Measurements from ENCODE around the gene ODF2L.
"Not testable (repeated sequence)": the region's sequence is repeated elsewhere in the genome, so short reads cannot be mapped to it uniquely, and the experiment has no call there.

The ODF2L gene

DNA sequence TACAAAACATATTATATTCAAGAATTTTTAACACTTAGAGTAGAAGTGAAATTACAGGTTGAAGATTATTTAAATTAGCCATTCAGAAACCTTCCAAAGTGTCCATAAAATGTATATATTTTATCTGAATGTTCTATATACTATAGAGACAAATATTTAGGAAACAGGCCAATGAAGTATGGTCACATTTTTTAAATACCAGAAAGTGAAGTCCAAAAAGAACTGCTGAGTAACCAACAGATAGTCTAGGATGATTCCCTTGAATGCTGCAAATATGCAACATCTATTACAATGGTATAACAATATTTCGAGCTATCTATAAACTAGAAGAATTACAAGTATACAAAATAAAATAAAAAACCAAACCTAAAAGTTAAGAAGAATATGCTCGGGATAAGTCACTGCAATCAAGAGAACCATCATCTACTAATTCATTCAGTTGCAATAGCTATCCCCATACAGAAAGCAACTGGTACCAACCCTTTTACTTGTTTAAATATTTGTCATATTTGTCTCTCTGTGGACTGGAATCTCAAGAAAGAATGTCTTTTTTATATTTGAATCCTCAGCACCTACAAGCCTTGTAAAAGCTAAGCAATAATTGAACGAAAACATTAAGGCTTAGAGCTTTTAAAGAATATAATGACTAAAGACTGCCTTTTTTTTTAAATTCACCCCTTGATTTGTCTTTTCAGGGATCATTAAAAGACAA, 8.1 kb downstream of the ODF2L start:
- DNase-seq: no peak

DNA sequence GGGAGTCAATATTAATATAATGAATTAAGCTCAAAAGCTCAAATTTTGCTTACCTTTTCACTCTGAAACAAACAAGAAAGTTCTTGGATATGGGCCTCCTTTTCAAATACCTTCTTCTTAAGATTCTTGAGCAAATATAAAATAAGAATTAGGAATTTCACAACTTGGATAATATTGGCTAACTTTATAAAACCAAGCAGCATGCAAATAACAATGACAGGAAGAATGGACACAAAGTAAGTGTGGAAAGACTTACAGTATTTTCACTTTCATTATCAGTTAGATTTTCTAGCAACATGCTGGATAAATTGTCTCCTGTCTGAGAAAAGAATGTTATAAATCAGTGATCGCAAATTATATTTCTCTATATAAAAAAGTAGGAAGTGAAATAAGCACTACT, 13.2 kb downstream of the ODF2L start:
- no peak for DNase-seq

DNA sequence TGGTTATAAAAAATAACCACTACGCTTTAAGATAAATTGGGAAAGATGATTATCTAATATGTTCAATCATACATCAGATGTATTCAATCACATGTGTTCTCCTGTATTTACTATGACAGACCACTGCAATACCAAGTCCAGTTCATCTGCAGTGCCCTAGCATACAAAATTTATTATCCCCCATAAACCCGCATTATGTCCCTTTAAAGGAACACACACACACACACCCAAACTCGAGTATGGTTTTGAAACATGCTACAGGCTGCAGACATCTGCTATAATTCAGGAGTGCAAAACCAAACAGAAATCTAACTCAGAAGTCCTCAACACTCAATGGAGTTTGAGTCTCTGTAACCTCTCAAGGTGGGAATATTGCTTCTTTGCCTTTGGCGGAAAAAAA, 14.9 kb downstream of the ODF2L start:
- no peak for DNase-seq

DNA sequence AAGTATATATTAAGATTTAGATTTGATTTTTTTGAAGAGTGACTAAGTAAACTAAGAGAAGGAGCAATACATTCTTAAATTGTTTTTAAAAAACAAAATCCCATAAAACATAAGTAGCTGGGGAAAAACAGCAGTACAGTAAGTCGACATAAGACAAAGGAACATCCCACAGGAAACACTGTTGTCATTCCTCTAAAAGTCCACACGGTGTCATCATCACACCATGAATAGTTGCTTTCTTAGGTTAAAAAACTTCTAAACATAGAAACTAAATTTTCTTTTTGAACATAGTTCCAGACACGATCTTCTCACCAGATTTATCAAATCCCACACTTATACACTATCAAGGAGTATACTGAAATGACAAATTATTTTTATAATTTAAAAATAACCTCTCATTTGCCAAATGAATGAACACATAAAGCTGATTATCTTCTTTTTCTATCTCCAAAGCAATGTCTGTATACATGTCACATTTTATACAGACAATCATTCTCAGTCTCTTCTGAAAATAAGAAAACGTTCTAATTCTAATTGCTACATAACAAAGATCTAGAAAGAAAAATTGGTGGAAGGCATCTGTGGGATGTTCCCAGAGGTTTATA, 15.8 kb downstream of the ODF2L start:
- peak; percentile 47 for DNase-seq

DNA sequence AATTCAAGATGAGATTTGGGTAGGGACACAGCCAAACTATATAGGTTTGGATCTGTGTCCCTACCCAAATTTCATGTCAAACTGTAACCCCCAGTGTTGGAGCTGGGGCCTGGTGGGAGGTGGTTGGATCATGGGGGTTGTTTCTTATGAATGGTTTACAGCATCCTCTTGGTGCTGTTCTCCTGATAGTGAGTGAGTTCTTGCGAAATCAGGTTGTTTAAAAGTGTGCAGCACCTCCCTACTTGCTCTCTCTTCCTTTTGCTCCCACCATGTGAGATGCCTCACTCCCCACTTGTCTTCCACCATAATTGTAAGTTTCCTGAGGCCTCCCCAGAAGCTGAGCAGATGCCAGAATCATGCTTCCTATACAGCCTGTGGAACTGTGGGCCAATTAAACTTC, 17.3 kb downstream of the ODF2L start:
- no peak for DNase-seq

DNA sequence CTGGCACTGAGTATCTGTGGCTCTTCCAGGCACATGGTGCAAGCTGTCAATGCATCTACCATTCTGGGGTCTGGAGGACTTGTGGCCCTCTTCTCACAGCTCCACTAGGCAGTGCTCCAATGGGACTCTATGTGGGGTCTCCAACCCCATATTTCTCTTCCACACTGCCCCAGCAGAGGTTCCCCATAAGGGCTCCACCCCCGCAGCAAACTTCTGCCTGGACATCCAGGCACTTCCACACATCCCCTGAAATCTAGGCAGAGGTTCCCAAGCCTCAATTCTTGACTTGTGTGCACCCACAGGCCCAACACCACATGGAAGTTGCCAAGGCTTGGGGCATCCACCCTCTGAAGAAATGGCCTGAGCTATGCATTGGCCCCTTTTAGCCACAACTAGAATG, 18.8 kb downstream of the ODF2L start:
- DNase-seq: no peak

DNA sequence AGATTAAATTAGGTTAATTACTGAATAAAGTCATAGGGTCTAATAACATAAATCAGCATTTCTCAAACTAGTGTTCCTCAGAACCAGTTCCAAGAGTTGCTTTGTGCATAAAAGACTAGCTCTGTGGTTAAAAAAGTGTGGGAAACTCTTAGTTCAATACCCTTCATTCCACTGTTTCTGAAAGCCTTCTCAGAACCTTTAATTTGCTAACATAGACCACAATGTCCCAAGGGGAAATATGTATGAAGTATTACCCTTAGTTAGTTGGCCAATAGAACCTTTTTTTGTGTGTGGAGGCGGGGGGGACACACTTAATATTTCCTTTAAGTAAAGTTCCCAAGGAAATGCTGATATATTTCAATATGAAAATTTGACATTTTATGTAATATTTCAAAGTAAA, 20.4 kb downstream of the ODF2L start:
- no peak for DNase-seq

DNA sequence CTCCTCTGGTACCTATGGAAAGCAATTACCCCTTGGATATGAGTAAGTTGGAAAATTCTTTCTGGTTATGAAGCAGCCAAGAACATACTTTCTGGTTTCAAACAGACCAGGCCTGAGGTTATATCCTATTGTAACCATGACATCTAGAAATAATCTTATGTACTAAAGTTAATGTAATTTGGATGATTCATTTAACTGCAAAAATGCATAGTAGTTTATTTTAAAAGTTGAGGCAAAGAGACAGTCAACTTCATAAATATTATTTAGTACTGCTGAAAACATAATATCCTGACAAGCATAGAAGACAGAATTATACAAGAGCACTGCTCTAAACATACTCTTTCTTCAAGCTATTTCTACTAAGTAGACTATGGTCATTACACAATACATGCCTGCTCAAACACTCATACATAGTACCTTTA, 25.5 kb downstream of the ODF2L start:
- DNase-seq: no peak

DNA sequence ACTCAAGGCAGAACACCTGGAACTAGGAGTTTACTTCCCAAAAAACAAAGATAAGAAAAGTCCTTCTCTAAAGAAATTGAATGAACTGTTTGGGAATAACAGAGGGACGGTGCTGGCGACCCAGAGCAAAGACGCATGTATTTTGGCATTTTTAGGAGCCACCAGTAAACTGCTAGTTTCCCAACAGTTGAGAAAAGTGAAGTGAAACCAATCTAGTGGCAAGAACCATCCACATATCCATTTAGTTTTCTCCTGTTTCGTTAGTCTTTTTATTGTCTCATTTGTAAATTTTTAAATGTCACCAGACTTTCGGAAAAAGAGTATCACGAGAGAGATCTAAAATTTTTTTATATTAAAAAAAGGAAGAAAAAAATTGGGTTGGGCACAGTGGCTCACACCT, 30.2 kb downstream of the ODF2L start:
- no peak for DNase-seq

DNA sequence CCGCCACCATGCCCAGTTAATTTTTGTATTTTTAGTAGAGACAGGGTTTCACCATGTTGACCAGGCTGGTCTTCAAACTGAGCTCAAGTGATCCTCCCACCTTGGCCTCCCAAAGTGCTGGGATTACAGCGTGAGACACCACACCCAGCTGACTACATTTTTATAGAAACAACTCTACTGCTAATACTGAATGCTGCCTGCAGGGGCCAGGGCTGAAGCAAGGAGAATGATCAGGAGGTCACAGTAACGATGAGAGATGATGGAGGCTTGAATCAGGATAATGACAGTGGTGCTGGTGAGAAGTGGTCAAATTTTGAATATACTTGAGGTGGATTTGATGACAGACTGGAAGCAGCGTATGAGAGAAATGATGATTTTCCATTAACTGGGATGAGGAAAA, 33.3 kb downstream of the ODF2L start:
- no peak for DNase-seq

DNA sequence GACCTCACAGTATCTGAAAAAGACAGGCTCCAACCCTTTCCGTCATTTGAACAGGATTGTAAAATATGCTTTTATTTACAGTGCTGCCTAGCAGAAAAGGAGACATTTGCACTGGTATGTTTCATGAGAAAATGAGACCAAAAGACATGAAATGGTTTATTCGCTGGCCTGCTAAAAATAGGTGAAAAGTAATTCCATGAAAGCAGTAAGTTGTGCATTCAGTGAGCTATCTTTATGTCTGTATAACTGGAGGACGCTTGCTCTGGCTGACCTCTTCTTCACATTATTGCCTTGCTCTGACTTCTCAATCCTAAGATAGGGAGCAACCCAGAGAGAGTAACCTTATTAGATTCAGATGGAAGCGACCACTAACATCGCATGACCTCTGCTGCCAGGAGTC, 38.3 kb downstream of the ODF2L start:
- no peak for DNase-seq

DNA sequence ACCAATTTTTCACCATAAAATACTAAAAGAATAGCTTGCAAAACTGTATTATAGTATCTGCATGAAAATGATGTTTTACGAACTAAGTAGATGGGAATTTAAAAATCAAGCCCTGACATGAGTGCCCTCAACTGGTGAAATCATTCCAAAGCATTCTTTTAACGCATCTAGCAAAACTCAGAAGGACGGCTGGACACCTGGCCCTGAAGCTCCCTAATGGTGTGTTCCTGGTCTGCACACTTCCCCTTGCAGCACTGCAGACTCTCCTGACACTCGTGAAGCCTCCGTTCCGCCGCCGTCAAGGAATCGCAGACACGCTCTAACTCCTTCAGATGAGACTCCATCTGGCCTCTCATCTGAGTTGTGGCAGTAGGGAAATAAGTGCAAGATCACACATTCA, 39.9 kb downstream of the ODF2L start:
- DNase-seq: no peak

DNA sequence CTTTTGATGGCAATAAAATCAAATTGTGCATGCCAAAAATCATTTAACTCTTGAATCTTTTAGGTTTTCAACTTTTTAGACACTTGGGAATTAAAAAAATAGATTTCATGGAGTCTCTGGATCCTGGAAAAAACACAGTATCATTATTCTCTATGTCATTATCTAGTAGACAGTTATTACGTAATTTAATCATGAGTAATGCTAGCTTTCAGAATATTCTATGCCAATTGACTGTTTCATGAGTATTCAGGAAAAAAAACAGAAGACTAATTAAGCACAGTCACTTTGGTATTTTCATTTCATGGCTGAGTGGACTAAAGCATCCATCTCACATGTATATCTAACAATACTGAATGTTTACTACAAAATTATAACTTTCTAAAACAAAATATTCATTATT, 44.0 kb downstream of the ODF2L start:
- DNase-seq: no peak

DNA sequence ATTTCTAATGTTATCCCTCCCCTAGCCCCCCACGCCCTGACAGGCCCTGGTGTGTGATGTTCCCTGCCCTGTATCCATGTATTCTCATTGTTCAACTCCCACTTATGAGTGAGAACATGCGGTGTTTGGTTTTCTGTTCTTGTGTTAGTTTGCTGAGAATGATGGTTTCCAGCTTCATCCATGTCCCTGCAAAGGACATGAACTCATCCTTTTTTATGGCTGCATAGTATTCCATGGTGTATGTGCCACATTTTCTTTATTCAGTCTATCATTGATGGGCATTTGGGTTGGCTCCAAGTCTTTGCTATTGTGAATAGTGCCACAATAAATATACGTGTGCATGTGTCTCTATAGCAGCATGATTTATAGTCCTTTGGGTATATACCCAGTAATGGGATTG, 45.9 kb downstream of the ODF2L start:
- not testable (repeated sequence) for DNase-seq

DNA sequence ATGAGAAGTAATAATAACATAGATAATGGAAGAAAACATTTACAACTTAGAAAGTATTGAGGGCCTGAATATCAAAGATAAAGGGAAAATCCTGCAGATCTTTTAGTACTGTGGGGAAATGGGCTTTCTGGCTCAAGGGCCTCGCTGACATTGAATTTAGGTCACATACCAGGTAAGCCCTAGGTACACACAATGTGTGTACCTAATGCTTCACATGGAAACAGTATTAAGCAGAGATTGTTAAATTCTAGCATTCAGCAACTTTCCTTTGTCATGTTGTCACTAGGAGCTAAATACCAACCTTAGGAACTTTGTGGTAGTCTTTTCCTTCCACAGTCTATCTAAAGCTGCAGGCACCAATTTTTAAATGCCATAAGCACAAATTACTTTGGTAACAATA, 49.7 kb downstream of the ODF2L start:
- no peak for DNase-seq

DNA sequence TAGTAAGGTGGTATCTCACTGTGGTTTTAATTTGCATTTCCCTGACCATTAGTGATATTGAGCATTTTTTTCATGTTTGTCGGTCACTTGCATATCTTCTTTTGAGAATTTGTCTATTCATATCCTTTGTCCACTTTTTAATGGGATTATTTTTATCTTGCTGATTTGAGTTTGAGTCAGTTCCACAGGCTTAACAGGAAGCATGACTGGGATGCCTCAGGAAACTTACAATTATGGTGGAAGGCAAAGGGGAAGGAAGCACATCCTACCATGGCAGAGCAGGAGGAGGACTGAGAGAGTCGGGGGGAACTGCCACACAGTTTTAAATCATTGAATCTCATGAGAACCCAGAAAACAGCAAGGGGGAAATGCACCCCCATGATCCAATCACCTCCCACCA, 51.1 kb downstream of the ODF2L start:
- DNase-seq: no peak

DNA sequence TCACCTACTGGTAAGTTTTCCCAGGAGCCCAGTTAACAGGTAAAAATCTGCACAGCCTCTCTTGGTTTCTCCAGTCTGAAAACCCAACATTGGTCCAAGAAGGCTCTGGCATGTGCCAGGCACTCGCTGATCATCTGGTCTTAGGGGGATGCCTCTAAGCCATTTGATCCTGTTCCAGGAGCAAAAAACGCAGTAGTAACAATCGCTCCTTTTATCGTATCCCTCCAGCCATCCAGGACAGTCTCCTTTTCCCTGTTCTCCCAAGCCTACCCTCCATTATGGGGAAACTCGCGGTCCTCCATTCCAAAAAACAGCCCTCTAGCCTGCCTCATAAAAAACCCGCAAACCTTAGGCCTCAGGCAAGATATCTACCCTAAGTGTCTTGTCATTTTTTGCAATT, 56.2 kb downstream of the ODF2L start:
- no peak for DNase-seq

DNA sequence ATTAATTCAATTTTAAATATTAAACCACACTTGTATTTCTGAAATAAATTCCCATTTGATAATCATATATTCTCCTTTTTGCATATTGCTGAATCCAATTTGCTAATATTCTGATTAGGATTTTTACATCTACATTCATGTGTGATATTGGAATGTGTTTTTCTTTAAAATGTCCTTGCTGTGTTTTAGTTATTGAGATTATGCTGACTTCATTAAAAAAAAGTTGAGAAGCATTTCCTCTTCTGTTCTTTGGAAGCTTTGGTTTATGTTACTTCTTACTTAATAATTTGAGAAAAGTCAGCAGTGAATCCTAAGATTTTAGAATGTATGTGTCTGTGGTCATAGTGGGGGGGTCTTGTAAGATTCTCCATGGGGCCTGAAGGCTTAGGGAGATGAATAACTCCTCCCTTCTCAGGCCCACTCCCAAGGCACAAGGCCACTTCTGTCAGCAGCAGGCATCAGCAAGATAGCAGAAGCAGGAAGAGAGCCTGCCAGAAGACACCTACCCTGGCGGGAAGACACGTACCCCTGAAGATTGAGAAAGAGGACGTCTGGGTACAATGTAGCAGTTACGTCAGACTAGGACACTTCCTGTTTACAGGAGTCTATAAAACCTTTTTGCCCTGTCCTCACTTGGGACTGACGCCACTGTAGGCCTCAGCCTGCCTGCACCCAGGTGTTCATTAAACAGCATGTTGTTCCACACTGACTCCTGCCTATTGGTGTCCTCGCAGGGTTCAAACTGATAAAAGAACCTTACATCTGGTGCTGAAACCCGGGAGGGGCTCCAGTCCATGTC, 56.9 kb downstream of the ODF2L start:
- DNase-seq: no peak

DNA sequence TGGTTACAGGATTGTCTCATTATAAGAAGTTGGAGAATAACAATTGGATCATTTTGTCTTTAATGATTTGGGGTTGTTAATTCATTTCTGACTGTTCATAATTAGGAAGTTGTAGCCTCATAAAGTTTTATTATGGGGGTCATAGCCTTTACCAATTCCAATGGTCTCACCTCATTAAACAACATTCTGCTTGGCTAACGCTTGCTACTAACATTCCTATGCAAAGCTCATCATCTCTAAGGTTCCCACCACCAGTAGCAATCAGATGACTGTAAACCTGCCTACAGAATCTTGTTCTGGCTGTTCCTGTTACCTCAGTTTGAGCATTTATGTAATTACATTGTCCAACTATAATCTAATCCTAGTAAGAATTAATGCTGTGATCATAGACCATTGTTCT, 60.2 kb downstream of the ODF2L start:
- no peak for DNase-seq

DNA sequence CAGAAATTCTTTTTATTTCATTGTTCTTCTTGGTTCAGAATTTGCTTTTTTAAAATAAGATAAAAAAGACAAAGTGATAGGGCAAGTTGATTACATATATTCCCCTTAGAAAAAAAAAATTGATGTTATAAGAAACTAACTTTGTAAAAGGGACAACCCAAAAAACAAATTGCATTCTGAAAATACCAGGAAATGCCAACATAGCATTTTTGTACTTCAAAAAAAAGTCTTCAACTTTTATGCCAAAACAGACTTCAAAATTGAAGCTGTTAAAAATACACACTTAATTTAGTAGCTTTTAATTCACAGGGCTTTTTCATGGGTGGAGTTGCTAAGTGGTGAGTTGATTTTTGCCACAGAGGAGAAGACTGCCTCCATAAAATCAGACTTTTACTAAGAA, 70.9 kb downstream of the ODF2L start:
- no peak for DNase-seq

DNA sequence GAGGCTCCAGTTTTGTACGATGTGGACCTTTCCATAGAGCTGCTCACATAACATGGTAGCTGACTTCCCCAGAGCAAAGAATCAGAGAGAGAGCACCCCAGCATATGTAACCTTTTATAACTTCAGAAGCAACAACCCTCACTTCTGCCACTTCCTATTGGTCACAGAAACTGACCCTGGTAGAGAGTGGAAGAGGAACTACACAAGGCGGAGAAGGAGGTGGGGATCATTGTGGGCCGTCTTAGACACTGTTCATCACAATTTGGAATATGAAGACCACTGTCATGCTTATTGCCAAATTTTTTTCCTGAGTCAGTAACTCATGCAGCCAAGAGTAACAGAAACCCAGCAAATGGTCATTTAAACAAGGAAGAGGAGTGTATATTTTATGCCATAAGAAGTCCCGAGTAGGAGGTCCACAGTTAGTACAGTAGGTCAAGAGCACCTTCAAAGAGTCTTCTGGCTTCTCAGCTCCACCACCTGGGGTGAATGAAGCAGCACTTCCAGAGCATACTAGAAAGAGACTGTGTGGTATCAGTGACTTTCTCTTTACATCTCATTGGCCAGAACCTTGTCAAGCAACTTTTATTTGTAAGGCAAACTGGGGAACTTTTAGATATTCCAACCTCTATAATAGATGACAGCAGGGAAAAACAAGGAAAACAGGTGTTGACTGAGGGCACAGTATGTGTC, 71.8 kb downstream of the ODF2L start:
- no peak for DNase-seq

DNA sequence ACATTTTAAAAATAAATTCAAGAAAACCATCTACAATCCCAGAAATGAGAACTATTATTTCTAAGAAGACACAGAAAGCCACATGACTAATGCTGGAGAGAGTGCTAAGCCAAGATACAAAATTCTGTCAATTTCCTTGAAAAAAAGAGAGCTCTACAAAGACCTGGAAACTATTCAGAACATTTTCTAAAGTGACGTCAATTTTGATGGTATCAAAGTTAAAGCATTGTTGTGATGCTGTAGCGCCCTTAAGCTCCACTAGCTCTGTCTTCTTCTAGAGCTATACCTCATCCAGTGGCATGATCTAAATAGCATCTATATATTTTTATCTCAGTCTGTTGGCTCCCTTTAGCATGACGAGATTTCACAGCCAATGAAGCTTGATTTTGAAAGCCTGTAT, 73.9 kb downstream of the ODF2L start:
- DNase-seq: no peak

DNA sequence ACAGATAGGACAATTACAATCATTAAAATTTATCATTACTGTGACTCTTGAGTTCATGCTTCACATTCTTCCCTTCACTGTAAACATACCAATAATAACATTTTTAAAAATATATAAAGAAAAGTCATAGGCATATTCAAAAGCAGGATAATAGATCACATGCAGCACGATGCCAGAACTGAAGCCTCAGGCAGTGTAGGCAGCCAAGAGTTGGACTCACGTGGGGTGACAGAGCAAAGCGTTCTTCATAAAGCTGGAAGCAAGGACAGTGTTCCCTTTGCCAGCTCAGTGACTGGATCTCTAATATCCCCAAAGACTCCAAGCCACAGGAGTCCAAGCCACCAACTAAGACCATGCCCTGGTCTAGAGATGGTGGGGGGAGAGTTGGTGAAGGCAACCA, 77.7 kb downstream of the ODF2L start:
- no peak for DNase-seq

DNA sequence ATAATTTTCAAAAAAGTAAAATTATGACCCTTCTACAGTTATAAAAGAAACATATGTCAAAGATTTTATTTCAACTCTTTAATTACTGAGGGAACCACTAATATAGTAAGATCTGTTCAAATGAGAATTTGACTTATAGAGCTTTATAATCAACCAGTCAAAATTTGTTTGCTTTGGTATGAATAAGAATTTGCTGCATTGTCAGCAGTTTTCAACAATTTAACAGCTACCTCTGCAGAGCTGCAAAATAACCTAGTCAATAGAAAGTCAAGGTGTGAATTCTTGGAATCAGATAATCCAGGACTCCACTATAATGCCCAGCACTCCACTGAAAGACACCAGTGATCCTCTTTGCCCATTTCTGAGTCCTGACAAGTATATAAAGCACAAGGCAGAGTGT, 78.2 kb downstream of the ODF2L start:
- DNase-seq: no peak
